Stimulated activated naive CD8-positive, alpha-beta T cell treated with anti-CD3 and anti-CD28 coated beads, Interleukin-15, Interleukin-2, amounts not matched to agents 100 U/mL and 50 U/mL, for 24 hours (primary cell): Measurements from ENCODE around the gene OTUB1.
A peak's percentile ranks its signal among the peaks of the same experiment; 100 is the strongest.

Experiments
- ATAC-seq: fragments of 150-1000 bp; cut with Tn5 transposase; one replicate; pipeline ENCODE4 v1.10.0; 2021
- DNase-seq: peaks from one replicate; pipeline ENCODE4 v3.0.0; 2021

Gene OTUB1

GRCh38 chr11:63974259-63975143 is 11.7 kb upstream of the OTUB1 start, which contains the start of gene COX8A:
Gene COX8A, plus strand, starts transcription at chr11:63974620. Its CDS starts 61 bp downstream, at chr11:63974681.
- ATAC-seq (peak; percentile 99), DNase-seq (peak; percentile 92)

- ATAC-seq (no peak), DNase-seq (no peak)
Observed at GRCh38 chr11:63978551-63979239, 7.5 kb upstream of the OTUB1 start.

DNA sequence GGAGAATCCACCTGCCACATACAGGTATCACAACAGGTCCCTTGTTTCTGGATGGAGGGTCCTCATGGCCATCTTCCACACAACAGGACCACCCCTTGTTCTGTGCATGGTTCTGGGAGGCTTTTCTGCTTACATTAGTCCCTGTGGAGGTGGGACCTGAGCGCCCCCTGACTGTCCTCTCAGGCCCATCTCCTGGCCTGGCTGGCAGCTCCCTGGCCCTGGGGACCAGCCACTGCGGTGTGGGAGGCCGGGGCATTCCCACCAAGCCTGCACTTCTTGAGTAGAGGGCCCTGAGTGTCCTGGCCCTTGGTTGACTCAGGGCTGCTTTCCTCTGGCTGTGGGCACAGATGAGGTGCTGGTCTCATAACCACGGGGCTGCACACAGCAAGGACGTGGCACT is 6.8 kb upstream of the OTUB1 start:
- ATAC-seq (no peak), DNase-seq (no peak)

DNA sequence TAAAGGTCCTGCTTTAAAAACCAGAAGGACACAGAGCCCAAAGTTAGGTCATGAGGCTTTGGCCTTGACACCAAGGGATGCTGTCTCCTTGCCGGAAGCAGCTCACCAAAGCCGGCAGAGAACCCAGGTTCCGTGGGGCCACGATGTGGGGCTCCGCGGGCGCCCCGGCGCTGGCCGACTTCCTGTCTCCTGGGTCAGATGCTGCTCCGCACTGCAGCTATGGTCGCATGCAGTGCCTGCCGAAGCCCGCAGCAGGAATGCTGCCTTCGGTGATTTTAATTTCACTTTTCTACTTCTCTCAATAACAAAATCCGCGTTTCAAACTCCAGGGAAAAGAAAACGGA is 454 bp upstream of the OTUB1 start:
- ATAC-seq (peak; percentile 81), DNase-seq (peak; percentile 80)

- ATAC-seq (no peak), DNase-seq (no peak)
Observed at GRCh38 chr11:63986932-63987513, 785 bp downstream of the OTUB1 start.

- no peak for DNase-seq
Observed at GRCh38 chr11:63991558-63991957, 5.3 kb downstream of the OTUB1 start.

DNA sequence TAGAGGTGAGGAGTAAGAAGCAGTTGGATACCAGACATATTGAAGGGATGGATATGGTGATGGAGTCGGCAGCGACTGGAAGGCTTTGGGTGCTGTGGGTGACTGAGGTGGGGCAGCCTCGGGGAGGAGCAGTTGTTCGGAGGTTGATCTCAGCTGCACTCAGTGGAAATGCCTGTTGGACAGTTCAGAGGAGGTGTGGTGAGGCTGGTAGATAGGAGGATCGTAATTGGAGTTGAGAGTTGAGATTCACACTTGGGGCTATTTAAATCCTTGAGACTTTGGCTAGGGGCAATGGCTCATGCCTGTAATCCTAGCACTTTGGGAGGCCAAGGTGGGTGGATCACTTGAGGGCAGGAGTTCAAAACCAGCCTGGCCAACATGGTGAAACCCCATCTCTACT is 6.9 kb downstream of the OTUB1 start:
- ATAC-seq (no peak), DNase-seq (no peak)

More at GRCh38 chr11:63991558-63991957, 5.3 kb downstream of the OTUB1 start:
- no peak for ATAC-seq

DNA sequence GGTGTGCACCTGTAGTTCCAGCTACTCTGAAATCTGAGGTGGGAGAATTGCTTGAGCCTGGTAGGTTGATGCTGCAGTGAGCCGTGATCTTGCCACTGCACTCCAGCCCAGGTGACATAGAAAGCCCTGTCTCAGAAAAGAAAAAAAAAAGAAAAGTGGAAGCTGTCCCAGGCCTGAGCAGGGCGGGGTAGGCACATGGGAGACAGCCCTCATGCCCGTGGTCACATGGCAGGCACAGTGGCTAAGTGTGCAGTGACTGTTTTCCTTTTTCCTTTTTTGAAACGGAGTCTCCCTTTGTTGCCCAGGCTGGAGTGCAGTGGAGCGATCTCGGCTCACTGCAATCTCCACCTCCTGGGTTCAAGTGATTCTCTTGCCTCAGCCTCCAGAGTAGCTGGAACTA is 7.8 kb downstream of the OTUB1 start:
- DNase-seq (no peak), ATAC-seq (no peak)

DNA sequence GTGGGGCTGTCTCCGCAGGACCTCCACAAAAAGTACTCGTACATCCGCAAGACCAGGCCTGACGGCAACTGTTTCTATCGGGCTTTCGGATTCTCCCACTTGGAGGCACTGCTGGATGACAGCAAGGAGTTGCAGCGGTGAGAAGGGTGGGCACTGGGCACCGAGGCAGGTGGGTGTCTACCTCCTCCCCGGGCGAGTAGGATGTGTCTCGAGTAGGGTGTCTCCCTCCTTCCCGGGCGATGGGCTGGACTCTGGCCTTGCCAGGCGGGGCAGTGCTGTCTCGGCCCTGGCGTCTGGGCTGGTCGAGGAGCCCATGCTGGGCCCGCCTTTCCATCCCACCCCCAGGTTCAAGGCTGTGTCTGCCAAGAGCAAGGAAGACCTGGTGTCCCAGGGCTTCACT is 10.3 kb downstream of the OTUB1 start:
- DNase-seq, result no peak
- ATAC-seq, result no peak

DNA sequence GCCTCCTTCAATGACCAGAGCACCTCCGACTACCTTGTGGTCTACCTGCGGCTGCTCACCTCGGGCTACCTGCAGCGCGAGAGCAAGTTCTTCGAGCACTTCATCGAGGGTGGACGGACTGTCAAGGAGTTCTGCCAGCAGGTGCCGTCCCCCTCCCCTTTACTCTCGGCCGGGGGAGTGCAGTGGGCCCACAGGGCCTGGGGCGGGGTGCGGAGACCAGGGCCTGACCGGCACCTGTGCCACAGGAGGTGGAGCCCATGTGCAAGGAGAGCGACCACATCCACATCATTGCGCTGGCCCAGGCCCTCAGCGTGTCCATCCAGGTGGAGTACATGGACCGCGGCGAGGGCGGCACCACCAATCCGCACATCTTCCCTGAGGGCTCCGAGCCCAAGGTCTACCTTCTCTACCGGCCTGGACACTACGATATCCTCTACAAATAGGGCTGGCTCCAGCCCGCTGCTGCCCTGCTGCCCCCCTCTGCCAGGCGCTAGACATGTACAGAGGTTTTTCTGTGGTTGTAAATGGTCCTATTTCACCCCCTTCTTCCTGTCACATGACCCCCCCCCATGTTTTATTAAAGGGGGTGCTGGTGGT is 11.0 kb downstream of the OTUB1 start:
- DNase-seq, result no peak

GRCh38 chr11:63997801-63998337 is 11.6 kb downstream of the OTUB1 start:
- ATAC-seq (no peak), DNase-seq (no peak)

More for the DNA sequence above, 11.0 kb downstream of the OTUB1 start:
- ATAC-seq, result no peak

DNA sequence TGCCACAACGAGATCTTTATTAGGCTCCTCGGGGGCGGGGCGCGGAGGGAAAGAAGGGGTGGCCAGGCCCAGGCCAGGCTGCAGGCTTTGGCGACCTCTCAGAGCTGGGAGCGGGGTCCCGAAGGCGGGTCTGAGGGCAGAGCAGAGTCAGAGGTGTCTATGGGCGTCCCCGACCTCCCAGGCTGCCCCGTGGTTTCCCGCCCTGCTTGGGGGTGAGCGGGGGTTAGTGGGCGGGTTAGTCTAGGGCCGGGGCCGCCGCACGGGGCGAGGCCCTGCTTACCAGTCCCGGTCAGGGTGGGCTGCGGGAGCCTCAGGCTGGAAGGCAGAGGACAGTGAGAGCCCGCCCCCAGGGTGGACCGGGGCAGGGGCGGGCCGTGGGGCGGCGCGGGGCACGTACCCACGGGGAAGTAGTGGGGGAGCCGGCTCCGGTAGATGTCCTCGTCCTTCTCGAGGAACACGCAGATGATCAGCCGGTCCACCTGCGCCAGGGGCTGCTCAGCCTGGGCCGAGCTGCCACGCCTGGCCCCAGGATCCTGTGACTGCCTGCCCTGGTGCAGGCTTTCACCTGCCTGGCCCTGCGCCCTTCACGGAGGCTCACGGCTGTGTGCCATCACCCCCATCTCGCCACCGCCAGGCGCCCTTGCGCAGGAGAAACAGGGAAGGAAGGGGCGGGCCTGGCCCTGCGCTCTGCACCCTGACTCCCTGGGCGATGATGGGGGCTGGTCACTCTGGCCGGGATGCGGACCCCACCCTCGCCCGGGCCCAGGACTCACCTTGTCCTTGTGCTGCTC is 12.5 kb downstream of the OTUB1 start:
- no peak for ATAC-seq

DNA sequence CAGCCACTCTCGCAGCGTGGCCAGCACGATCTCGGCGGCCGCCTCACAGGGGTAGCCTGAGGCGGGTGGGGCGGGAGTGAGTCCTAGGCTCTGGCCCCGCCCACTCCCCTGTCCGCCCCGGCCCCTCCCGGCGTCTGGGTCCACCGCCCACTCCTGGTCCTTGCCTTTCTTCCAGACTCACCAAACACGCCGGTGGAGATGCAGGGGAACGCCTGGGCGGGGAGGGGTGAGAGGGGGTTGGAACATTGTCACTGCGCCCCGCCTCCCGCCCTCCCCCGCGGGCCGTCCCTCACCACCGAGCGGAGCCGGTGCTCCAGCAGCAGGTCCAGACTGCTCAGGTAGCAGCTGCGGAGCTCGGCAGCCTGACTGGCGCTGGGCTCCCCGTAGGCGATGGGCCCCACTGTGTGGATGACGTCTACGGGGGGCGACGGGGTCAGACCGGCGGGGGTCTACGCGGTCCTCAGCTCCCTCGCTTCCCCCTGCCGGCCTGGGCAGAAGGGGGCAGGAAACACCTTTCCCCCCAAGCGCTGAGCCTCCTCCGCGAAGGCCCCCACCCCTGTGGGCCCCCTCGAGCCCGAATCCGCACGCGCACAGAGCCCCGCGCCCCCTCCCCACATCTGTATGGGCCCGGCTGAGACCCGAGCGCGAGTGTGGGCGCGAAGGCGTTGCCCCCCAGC is 13.2 kb downstream of the OTUB1 start:
- DNase-seq (peak; percentile 69), ATAC-seq (peak; percentile 44)

More for the DNA sequence above, 12.5 kb downstream of the OTUB1 start:
- DNase-seq, result no peak

DNA sequence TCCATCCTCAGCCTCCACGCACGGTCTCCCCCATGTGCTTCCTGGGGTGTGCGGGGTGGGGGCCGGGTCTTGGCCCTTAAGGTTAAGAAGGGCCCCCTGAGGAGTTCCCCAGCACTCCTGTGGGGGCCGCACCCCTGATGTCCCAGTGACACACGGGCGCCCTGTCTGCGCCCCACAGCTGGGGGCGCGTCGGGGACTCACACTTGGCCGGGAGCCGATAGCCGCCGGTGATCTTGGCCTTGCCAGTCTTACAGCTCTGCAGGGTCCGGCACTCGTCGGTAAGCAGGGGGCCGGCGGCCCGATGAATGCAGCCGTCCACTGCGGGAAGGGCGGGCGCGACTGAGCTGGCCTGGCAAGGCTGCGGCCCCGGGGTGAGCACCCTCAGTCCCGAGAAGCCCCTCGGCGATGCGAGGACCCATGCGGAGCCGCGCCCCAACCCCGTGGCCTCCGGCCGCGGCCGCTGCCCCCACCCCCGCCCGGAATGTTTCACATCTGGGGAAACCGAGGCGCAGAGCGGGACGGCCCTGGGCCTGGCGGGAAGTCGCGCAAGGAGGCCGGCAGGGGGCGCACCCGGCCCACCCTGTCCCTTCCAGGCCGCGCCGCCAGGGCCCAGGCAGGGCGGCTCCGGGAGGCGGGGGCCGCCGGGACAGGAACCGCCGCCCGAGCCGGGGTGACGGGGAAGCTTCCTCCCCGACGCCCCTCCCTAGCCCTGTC is 13.9 kb downstream of the OTUB1 start:
- DNase-seq, result peak; percentile 79
- ATAC-seq, result peak; percentile 85

GRCh38 chr11:64000740-64001483 is 14.7 kb downstream of the OTUB1 start:
- ATAC-seq (no peak), DNase-seq (no peak)

DNA sequence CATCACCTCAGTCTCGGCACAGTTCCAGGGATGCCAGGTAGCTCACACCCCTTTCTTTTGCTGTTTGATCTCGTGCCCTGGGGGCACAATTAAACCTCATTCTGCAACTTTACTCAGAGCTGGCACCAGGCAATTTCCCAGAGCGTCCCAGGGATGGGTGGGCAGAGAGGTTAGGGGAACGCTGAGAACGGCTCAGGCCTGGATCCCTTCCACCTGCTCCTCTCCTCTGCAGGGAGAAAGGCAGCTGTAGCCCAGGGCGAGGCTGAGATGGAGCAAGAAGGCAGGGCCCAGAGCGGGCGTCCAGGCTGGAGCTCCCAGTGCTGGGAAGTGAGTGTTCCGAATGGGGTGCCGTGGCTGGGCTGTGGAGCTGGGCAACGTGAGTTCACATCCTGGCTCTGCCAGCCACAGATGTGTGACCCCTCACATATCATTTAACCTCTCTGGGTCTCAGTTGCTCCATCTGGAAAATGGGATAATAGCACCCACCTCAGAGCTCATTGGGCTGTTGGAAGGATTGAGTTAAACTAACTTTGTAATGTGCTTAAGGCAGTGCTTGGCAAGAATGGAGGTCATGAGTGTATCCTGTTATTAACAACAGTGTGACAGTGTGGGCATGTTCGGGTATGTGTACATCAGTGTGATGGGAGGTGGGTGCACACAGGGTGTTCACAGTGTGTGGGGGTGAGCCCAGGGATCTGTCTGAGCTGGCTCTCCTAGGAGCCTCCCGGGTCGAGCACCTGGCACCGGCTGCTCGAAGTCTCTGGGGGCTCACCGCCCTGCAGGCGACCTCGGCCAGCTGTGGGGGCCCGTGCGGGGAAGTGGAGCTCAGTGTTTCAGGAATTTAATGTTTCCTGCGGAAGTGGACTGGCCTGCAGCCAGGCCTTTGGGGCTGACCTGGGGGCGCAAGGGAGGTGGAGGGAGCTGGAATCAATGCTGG is 15.5 kb downstream of the OTUB1 start:
- ATAC-seq (no peak), DNase-seq (no peak)

DNA sequence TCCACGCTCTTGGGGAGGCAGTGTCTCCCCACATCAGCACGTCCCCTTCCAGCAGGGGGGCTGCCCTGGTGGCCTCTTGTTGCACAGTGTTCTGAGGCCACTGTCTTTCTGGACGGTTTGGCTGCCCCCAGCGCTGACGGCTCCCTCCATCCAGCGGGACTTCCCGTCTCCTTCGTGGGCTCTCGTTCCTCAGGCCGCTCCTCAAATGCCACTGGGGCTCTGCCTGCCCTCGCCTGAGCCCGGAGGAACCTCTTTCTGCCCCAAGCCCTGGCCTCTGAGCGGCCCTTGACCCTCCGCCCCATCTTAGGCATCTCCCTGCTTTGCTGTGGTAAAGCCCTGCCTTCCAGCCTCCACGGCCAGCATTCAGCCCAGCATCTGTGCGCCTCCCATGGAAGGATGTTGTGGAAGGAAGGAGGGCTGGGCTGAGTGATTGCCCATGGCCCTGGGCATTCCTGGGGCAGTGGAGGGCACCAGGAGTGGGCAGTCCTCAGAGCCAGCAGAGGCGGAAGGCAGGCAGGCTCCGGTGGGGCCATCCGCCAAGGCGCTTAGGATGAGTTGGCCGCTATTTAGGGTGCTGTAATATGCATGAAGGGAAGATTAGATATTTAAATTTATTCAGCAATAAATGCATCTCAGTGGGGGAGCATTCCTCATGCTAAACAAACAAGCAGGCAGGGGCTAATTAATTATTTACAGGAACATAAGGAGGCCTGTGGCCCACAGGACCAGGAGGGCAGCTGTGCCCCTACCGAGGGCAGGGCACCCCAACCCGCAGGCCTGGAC is 17.8 kb downstream of the OTUB1 start:
- DNase-seq (no peak), ATAC-seq (no peak)

DNA sequence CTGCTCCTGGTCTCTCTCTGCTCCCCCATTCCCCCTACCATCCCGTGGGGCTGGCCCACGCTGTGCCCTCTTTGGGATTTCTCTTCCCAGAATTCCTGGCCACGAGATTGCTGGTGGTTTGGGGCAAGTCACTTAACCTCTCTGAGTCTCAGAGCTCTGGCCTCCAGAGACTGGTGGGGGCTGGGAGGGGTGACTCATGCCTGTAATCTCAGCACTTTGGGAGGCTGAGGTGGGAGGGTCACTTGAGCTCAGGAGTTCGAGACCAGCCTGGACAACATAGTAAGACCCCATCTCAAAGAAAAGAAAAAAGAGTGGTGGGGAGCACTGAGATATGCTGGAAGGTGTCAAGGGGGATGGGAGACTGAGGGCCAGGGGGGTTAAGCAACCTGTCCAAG is 18.3 kb downstream of the OTUB1 start:
- ATAC-seq, result no peak
- no peak for DNase-seq
